Cardiac fibroblast (primary cell): ENCODE results near the gene GLI3.

Experiments
- DNase-seq, 2 donors: peaks; one replicate each; pipeline versions ENCODE4 v3.0.0 to v3.0.0-alpha.2; 2010; ENCODE audit warnings: low read depth in 2 of 2
- H3K4me3 ChIP-seq, 2 donors: replicated peaks in 1 of 2; 1 replicate in 1 of 2; 2 replicates in 1 of 2; pipeline ENCODE4 v1.5.1; 2011; ENCODE audit warnings: low read depth in 2 of 2, low read length in 2 of 2, mild to moderate bottlenecking in 2 of 2, moderate library complexity in 1 of 2
- CTCF ChIP-seq: IDR thresholded peaks from one replicate; pipeline ENCODE4 v1.5.1; 2011; ENCODE audit warnings: low read depth, mild to moderate bottlenecking, low read length, inconsistent platforms

The GLI3 gene

GRCh38 chr7:41930538-41931262 is 306.3 kb downstream of the GLI3 start:
- H3K4me3 ChIP-seq: no peak overlapping the region
- DNase-seq: peak; percentile 51 to 86
- TF ChIP-seq CTCF: no peak

- no peak for DNase-seq
- H3K4me3 ChIP-seq: no peak overlapping the region
- no peak for TF ChIP-seq CTCF
Measured at GRCh38 chr7:41928781-41929180, 308.2 kb downstream of the GLI3 start.

- TF ChIP-seq CTCF: no peak
- DNase-seq: no peak
- no peak overlapping the region for H3K4me3 ChIP-seq
Measured at GRCh38 chr7:41928166-41928565, 308.8 kb downstream of the GLI3 start.

GRCh38 chr7:41927380-41927779 is 309.6 kb downstream of the GLI3 start:
- no peak for DNase-seq
- TF ChIP-seq CTCF: no peak
- no peak overlapping the region for H3K4me3 ChIP-seq

GRCh38 chr7:41925946-41926345 is 311.1 kb downstream of the GLI3 start:
- DNase-seq: peak in 1 of 2 donors; percentile 17
- no peak overlapping the region for H3K4me3 ChIP-seq
- no peak for TF ChIP-seq CTCF

DNA sequence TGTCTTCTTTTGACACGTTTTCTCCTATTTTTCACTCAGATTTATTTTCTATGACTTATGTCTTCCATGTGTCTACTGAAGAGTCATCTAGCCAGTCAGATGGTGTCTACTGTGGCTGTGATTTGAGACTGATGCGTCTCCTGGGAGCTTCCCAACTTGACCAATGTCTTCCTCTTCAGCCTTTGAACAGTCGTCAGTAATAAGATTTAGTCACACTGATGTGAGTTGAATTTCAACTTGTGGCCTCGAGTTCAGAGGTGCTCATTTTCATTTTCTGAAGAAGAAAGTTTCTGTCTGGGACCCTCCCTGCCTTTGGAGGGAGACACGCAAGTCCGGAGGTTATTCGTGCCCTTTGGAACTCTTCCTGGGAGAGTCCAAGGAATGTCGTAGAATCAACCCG is 312.2 kb downstream of the GLI3 start:
- DNase-seq: peak in 1 of 2 donors; percentile 24
- TF ChIP-seq CTCF: no peak
- H3K4me3 ChIP-seq: no peak overlapping the region

GRCh38 chr7:41922373-41922772 is 314.6 kb downstream of the GLI3 start:
- TF ChIP-seq CTCF: no peak
- no peak for DNase-seq
- H3K4me3 ChIP-seq: no peak overlapping the region
